ENCODE results near the gene APOA4. TPM values are rescaled to one million over a fixed set of nuclear protein-coding genes. Genes with fewer than 3 reads are reported as not detected.

APOA4 gene
- total and polyA plus RNA-seq, 2 of the 13 experiments (the other 11 are each of a cell fraction or from before 2014, with no cell fraction given), result 3.8 to 7.2 TPM

- TF ChIP-seq ZNF709 (CRISPR knock-in tag; IDR thresholded peaks at IDR 0.05) (no peak), CEBPG (CRISPR knock-in tag; IDR thresholded peaks at IDR 0.05) (no peak), ZNF788 (CRISPR knock-in tag; IDR thresholded peaks at IDR 0.05; ENCODE audit: borderline replicate concordance) (no peak), TFE3 (CRISPR knock-in tag; IDR thresholded peaks at IDR 0.05) (no peak), ZNF432 (CRISPR knock-in tag; IDR thresholded peaks at IDR 0.05; ENCODE audit: borderline replicate concordance) (no peak), MEIS2 (CRISPR knock-in tag; IDR thresholded peaks at IDR 0.05) (no peak)
These were observed 42.6 kb upstream of the APOA4 start (continued) for GRCh38 chr11:116865696-116866095.

- CTCF ChIA-PET (ENCODE audit: low intra/inter-chr PET ratio, low total read pairs), result no interaction called here
- 100% methylated on average over 5 of the region's 5 CpGs for WGBS (ENCODE audit: low lambda C conversion rate)
These were observed 41.4 kb upstream of the APOA4 start for GRCh38 chr11:116864531-116864930.

More at GRCh38 chr11:116864531-116864930, 41.4 kb upstream of the APOA4 start:
- no TSS peak for BruUV-seq (replicated peaks)
- no peak overlapping the region for H3K4me2 ChIP-seq (ENCODE audit: low read depth, low read length)
- FAIRE-seq (no peak), ATAC-seq (no peak), DNase-seq (ENCODE audit: low spot score) (no peak)
- H3K27ac ChIP-seq (ENCODE audit: extremely low read length, insufficient read depth, low read length), result no peak overlapping the region
- POLR2A ChIA-PET, result no interaction called here
- H3K79me2 ChIP-seq (ENCODE audit: insufficient read depth, low read length), result no peaks in the 10 kb centered on the region
- no peak overlapping the region for H3K9ac ChIP-seq (ENCODE audit: insufficient read depth, low read depth, low read length)
- H3K4me1 ChIP-seq (ENCODE audit: insufficient read depth, low read length), result peaks cover 6% of the 10 kb centered on the region
- H3K27me3 ChIP-seq (ENCODE audit: control insufficient read depth in 1 of 2, insufficient read depth in 2 of 2, low read length in 2 of 2), result no peaks in the 10 kb centered on the region
- H3K9me3 ChIP-seq (ENCODE audit: low read length), result no peaks in the 10 kb centered on the region
- H3K4me3 ChIP-seq (replicated peaks in 1 of 3; ENCODE audit: insufficient read depth in 1 of 3, low read depth in 2 of 3, low read length in 3 of 3), result no peak overlapping the region
- intact Hi-C loops (cut with micrococcal nuclease; ENCODE audit: unreplicated experiment), result no loop called here
- in situ Hi-C loops (cut with HindIII; ENCODE audit: extremely low pct_ligation_motif_present, low pct_unique_long_range_greater_than_20kb), result no loop called here
- H3K36me3 ChIP-seq (replicated peaks in 1 of 2; ENCODE audit: control insufficient read depth in 1 of 2, insufficient read depth in 2 of 2, low read length in 2 of 2), result peaks cover 24 to 73% of the 10 kb centered on the region in 2 experiments
- H2AFZ ChIP-seq (ENCODE audit: low read length), result no peak overlapping the region
- H4K20me1 ChIP-seq (ENCODE audit: insufficient read depth, low read length), result no peaks in the 10 kb centered on the region
- no peak for TF ChIP-seq PAXIP1 (CRISPR knock-in tag; conservative IDR thresholded peaks at IDR 0.05)
- no peak for TF ChIP-seq NCOR1 (IDR thresholded peaks at IDR 0.05; ENCODE audit: borderline replicate concordance, low read length)
- TF ChIP-seq ZNF597 (CRISPR knock-in tag; IDR thresholded peaks at IDR 0.05), result no peak
- no peak for TF ChIP-seq SSRP1 (CRISPR knock-in tag; IDR thresholded peaks at IDR 0.05)

Measured in HepG2 (cell line).